Neuron (in vitro differentiated cells): ENCODE measurements around the gene MAFB.

ENCODE experiments used
- H2AFZ ChIP-seq: one replicate; pipeline ENCODE4 v1.6.1; 2013; ENCODE audit warnings: low read depth, mild to moderate bottlenecking, inconsistent platforms, low read length, moderate library complexity
- H3K27me3 ChIP-seq: one replicate; pipeline ENCODE4 v1.6.1; 2013; ENCODE audit warnings: low read length; ENCODE audit not compliant: insufficient read depth
- H3K36me3 ChIP-seq: one replicate; pipeline ENCODE4 v1.6.1; 2013; ENCODE audit warnings: low read length; ENCODE audit not compliant: insufficient read depth
- H3K4me1 ChIP-seq: one replicate; pipeline ENCODE4 v1.6.1; 2013; ENCODE audit warnings: low read length; ENCODE audit not compliant: insufficient read depth
- H3K4me3 ChIP-seq: 2 replicates; pipeline ENCODE4 v1.5.1; 2013; ENCODE audit warnings: mild to moderate bottlenecking, low read length, moderate library complexity
- H3K9me3 ChIP-seq: one replicate; pipeline ENCODE4 v1.6.1; 2013; ENCODE audit warnings: low read length

Gene MAFB

DNA sequence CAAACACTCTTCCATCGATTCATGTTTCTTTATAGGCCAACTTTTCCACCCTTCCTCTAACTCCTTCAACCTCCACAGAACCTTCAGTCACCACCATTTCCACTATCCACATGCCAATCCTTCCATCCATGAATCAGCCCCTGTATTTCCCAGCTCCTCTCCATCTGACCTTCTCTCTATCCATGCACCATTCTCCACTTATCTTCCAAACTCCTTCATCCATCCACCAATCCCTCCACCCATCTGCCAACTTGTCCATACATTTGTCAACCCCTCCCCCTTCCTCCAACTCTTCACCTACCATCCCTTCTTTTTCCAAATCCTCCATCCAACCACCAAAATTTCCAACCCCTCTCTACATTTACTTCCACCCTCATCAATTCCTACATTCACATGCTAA, 49.9 kb downstream of the MAFB start:
- Histone ChIP-seq H3K27me3 (peaks cover 3% of the 10 kb centered on the region), H3K4me3 (no peak overlapping the region), H2AFZ (no peak overlapping the region), H3K4me1 (no peaks in the 10 kb centered on the region), H3K9me3 (no peaks in the 10 kb centered on the region), H3K36me3 (no peaks in the 10 kb centered on the region)

DNA sequence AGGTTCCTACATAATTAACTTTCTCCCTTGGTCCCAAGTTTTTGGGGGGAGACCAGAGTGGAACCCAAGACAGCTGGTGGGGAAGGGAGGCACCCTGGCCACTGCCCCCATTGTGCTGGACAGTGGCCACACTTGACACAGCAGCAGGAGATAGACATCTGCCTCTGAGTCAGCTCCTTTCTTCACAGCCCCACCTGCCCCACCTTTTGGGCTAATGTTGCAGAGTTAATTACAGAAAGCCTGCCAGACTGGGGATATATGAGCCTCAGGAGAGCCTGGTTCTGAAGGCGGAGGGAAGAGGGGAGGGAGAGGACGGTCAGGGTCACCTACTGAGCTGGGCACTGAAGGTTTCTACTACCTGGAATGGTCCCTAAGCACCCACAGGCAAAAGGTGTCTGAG, 50.6 kb downstream of the MAFB start:
- H3K9me3 ChIP-seq, result no peaks in the 10 kb centered on the region
- no peak overlapping the region for H2AFZ ChIP-seq
- peaks cover 4% of the 10 kb centered on the region for H3K27me3 ChIP-seq
- H3K4me3 ChIP-seq, result no peak overlapping the region
- no peaks in the 10 kb centered on the region for H3K4me1 ChIP-seq
- no peaks in the 10 kb centered on the region for H3K36me3 ChIP-seq

DNA sequence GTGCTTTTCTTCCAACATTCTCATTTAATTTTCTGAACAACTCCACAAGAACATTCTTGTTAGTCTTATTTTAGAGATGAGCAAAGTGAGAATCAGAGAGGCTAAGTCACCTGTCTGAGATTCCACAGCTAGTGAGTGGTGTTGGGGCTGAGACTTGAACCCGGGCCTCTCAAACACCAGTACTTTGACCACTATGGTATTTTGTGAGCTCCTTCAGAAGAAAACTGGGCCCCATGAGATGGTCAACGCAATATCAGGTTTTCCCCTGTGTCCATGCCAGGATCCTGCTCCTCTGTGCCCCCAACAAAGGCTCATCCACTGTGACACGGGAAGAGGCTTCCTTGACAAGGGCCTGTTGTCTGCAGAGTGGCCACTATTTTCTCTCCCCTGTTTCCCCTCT, 51.9 kb downstream of the MAFB start:
- Histone ChIP-seq H3K9me3 (no peaks in the 10 kb centered on the region), H3K36me3 (no peaks in the 10 kb centered on the region), H2AFZ (no peak overlapping the region), H3K4me1 (no peaks in the 10 kb centered on the region), H3K27me3 (peaks cover 6% of the 10 kb centered on the region), H3K4me3 (no peak overlapping the region)

DNA sequence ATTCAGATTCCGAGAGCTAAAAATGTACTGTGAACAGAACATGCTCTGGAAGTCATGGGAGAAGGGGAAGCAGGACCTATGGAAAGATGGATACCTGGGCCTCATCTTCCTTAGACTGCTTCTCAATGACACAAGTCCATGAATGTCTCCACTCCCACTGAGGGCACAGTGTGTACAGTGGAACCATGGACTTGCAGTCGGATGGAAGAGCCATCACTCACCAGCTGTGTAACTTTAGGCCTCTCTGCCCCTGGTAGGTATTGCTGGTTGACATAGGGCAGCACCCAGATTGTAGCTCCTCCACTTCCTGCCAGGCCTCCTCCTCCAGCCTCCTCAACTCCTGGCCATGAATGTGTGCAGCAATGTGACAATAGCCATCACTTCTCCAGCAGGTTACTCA, 52.5 kb downstream of the MAFB start:
- no peaks in the 10 kb centered on the region for H3K4me1 ChIP-seq
- H3K27me3 ChIP-seq, result peaks cover 4% of the 10 kb centered on the region
- no peaks in the 10 kb centered on the region for H3K36me3 ChIP-seq
- no peaks in the 10 kb centered on the region for H3K9me3 ChIP-seq
- no peak overlapping the region for H3K4me3 ChIP-seq
- H2AFZ ChIP-seq, result no peak overlapping the region

DNA sequence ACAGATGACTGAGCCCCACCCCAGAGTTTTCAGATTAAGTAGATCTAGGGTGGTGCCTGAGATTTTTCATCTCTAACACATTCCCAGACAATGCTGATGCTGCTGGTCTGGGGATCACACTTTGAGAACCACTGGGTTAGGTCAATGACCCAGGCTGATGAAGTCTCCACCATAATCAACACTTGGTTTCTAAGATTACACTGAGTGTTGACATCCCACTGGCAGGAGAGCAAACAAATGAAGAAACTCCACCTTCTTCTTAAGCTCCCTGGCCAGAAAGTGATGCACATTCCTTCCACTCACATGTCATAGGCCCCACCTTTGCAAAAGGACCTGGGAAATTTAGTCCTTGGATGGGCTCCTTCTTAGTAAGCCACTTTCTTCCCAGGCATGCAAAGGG, 53.1 kb downstream of the MAFB start:
- no peaks in the 10 kb centered on the region for H3K4me1 ChIP-seq
- H3K9me3 ChIP-seq, result no peaks in the 10 kb centered on the region
- no peak overlapping the region for H2AFZ ChIP-seq
- no peak overlapping the region for H3K4me3 ChIP-seq
- peaks cover 4% of the 10 kb centered on the region for H3K27me3 ChIP-seq
- no peaks in the 10 kb centered on the region for H3K36me3 ChIP-seq
